Caco-2 (cell line): ENCODE results near the gene DOCK4. TPM values are rescaled to one million over a fixed set of nuclear protein-coding genes. Genes with fewer than 3 reads are reported as not detected.

ENCODE experiments used
- BruUV-seq: library from RNA; stranded (reverse); fragments of 400-500 nt; replicated peaks from 2 replicates; lab custom pipeline; 2021; lab: Mats Ljungman, UMichigan
- CTCF ChIA-PET: fragments of 300-600 bp; sonication (Branson Sonifier 250); formaldehyde crosslinking; loops from one replicate; lab custom pipeline; 2022; ENCODE audit warnings: antibody characterized with exemption; lab: Charles Lee
- POLR2A ChIA-PET: fragments of 300-600 bp; sonication (Branson Sonifier 250); formaldehyde crosslinking; loops from one replicate; lab custom pipeline; 2022; ENCODE audit warnings: antibody characterized with exemption; lab: Charles Lee
- DNase-seq, 2 experiments: peaks; one replicate each; pipeline versions ENCODE4 v3.0.0 to v3.0.0-alpha.2; 2020 to 2022
- H3K27me3 ChIP-seq: replicated peaks from 2 replicates; pipeline ENCODE4 v1.6.0; 2011; ENCODE audit warnings: low read length; ENCODE audit not compliant: control insufficient read depth, insufficient read depth
- H3K36me3 ChIP-seq: 2 replicates; pipeline ENCODE4 v1.5.1; 2011; ENCODE audit warnings: low read length; ENCODE audit not compliant: control insufficient read depth, insufficient read depth
- H3K4me1 ChIP-seq: fragments of 250-450 bp; sonication (Bioruptor Pico); 2 replicates; pipeline ENCODE4 v1.5.1; 2020; ENCODE audit warnings: mild to moderate bottlenecking
- H3K4me3 ChIP-seq: 2 replicates; pipeline ENCODE4 v1.5.1; 2011; ENCODE audit warnings: low read depth, mild to moderate bottlenecking, control low read depth, low read length
- H3K9me3 ChIP-seq: fragments of 250-450 bp; sonication (Bioruptor Pico); 2 replicates; pipeline ENCODE4 v1.5.1; 2020; ENCODE audit warnings: mild to moderate bottlenecking, moderate library complexity
- H3K27ac Mint-ChIP-seq: one replicate; pipeline ENCODE4 v1.8.0; 2022; ENCODE audit warnings: mixed read lengths; ENCODE audit not compliant: unreplicated experiment
- H3K27me3 Mint-ChIP-seq: one replicate; pipeline ENCODE4 v1.8.0; 2022; ENCODE audit warnings: mixed read lengths; ENCODE audit not compliant: insufficient read depth, unreplicated experiment
- H3K36me3 Mint-ChIP-seq: one replicate; pipeline ENCODE4 v1.8.0; 2022; ENCODE audit warnings: mild to moderate bottlenecking, mixed read lengths; ENCODE audit not compliant: insufficient read depth, unreplicated experiment
- H3K4me1 Mint-ChIP-seq: one replicate; pipeline ENCODE4 v1.8.0; 2022; ENCODE audit warnings: low read depth, mixed read lengths; ENCODE audit not compliant: unreplicated experiment
- H3K4me3 Mint-ChIP-seq: one replicate; pipeline ENCODE4 v1.8.0; 2022; ENCODE audit warnings: mild to moderate bottlenecking, moderate library complexity, mixed read lengths; ENCODE audit not compliant: unreplicated experiment
- H3K9me3 Mint-ChIP-seq: one replicate; pipeline ENCODE4 v1.8.0; 2022; ENCODE audit warnings: mixed read lengths; ENCODE audit not compliant: unreplicated experiment
- CTCF ChIP-seq, 2 experiments: fragments of 200-600 bp in 1 of 2; IDR thresholded peaks; 1 replicate in 1 of 2; 2 replicates in 1 of 2; pipeline versions ENCODE4 v1.5.1 to v1.8.0; 2011 to 2022; ENCODE audit warnings: antibody characterized with exemption in 1 of 2, control low read depth in 1 of 2, inconsistent platforms in 1 of 2, low read depth in 1 of 2, low read length in 1 of 2, mild to moderate bottlenecking in 1 of 2, moderate library complexity in 1 of 2; ENCODE audit not compliant: insufficient read depth in 1 of 2, severe bottlenecking in 1 of 2, unreplicated experiment in 1 of 2
- intact Hi-C: fragments of 100-400 bp; cut with micrococcal nuclease; formaldehyde crosslinking; loops from one replicate; pipeline ENCODE4 v1.10.0; 2022; ENCODE audit not compliant: unreplicated experiment
- total RNA-seq: library from RNA; stranded (reverse); gene quantifications from 2 replicates; pipeline ENCODE4 v1.2.3, GENCODE V29; 2022

DOCK4 gene
- total RNA-seq, 1 experiment from 2014 or later: 2.0 TPM

- Mint-ChIP-seq H3K4me1 (no peaks in the 10 kb centered on the region), H3K9me3 (no peaks in the 10 kb centered on the region), H3K36me3 (no peaks in the 10 kb centered on the region), H3K27me3 (no peaks in the 10 kb centered on the region), H3K27ac (no peak overlapping the region), H3K4me3 (no peak overlapping the region)
- no peaks in the 10 kb centered on the region for H3K4me1 ChIP-seq
- no peaks in the 10 kb centered on the region for H3K9me3 ChIP-seq
- no peak for DNase-seq
- no peak overlapping the region for H3K4me3 ChIP-seq
- intact Hi-C loops: no loop called here
- TF ChIP-seq CTCF (IDR thresholded peaks at IDR 0.05; ENCODE audit: insufficient read depth in 1 of 2, low read depth in 1 of 2, low read length in 1 of 2, severe bottlenecking in 1 of 2, unreplicated experiment in 1 of 2): no peak
- POLR2A ChIA-PET: no interaction called here
- no TSS peak for BruUV-seq
- H3K36me3 ChIP-seq: no peaks in the 10 kb centered on the region
- no peaks in the 10 kb centered on the region for H3K27me3 ChIP-seq
- CTCF ChIA-PET: no interaction called here
These were observed 255.1 kb downstream of the DOCK4 start for GRCh38 chr7:111951052-111951451.

GRCh38 chr7:111942450-111943081, 263.6 kb downstream of the DOCK4 start:
- intact Hi-C loops: no loop called here
- POLR2A ChIA-PET: no interaction called here
- no peaks in the 10 kb centered on the region for H3K27me3 ChIP-seq
- no peaks in the 10 kb centered on the region for H3K4me1 Mint-ChIP-seq
- H3K4me1 ChIP-seq: no peaks in the 10 kb centered on the region
- no peak overlapping the region for H3K4me3 Mint-ChIP-seq
- no peaks in the 10 kb centered on the region for H3K27me3 Mint-ChIP-seq
- H3K4me3 ChIP-seq: no peak overlapping the region
- no peak for DNase-seq
- H3K36me3 Mint-ChIP-seq: peaks cover 6% of the 10 kb centered on the region
- TF ChIP-seq CTCF (IDR thresholded peaks at IDR 0.05; ENCODE audit: insufficient read depth in 1 of 2, low read depth in 1 of 2, low read length in 1 of 2, severe bottlenecking in 1 of 2, unreplicated experiment in 1 of 2): no peak
- peaks cover 17% of the 10 kb centered on the region for H3K9me3 ChIP-seq
- no peak overlapping the region for H3K27ac Mint-ChIP-seq
- BruUV-seq: no TSS peak
- H3K36me3 ChIP-seq: no peaks in the 10 kb centered on the region
- peaks cover 13% of the 10 kb centered on the region for H3K9me3 Mint-ChIP-seq
- CTCF ChIA-PET: no interaction called here

- Mint-ChIP-seq H3K4me1 (no peaks in the 10 kb centered on the region), H3K36me3 (no peaks in the 10 kb centered on the region), H3K27ac (no peak overlapping the region), H3K27me3 (no peaks in the 10 kb centered on the region), H3K9me3 (peaks cover 5% of the 10 kb centered on the region), H3K4me3 (no peak overlapping the region)
- Histone ChIP-seq H3K4me1 (no peaks in the 10 kb centered on the region), H3K36me3 (no peaks in the 10 kb centered on the region), H3K27me3 (no peaks in the 10 kb centered on the region), H3K9me3 (peaks cover 8% of the 10 kb centered on the region), H3K4me3 (no peak overlapping the region)
- BruUV-seq: no TSS peak
- DNase-seq: no peak
- intact Hi-C loops: no loop called here
- no peak for TF ChIP-seq CTCF (IDR thresholded peaks at IDR 0.05; ENCODE audit: insufficient read depth in 1 of 2, low read depth in 1 of 2, low read length in 1 of 2, severe bottlenecking in 1 of 2, unreplicated experiment in 1 of 2)
- ChIA-PET CTCF (no interaction called here), POLR2A (no interaction called here)
These were observed 269.0 kb downstream of the DOCK4 start for GRCh38 chr7:111937163-111937562.
